ENCODE results near the gene IL3RA. TPM values are rescaled to one million over a fixed set of nuclear protein-coding genes. Genes with fewer than 3 reads are reported as not detected.

The IL3RA gene
- total and polyA plus RNA-seq, 7 donors = 1.5 to 8.3 (median 4.6) TPM

DNA sequence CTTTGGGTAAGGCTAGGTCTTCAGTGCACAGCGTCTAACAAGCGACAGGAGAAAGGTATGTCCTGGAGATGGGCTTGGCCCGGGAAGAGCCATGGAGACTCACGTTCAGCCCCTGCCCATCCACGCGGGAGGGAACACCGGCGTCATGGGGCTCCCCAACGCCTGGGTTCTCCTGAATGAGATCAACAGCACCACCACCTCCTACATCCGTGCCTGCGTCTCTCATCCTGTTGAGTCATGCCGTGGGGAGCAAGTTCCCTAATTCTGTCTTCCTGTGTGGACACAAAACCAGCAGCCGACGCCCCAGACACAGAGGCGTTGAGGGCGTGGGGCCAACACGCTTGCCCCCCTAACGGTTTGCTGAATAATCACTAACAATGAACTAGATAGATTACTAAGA lies 20.1 kb upstream of the IL3RA start:
- Histone ChIP-seq H3K36me3 (ENCODE audit: insufficient read depth in 1 of 2, low read depth in 1 of 2) (no peaks in the 10 kb centered on the region), H3K27ac (no peak overlapping the region), H3K9me3 (no peaks in the 10 kb centered on the region), H3K4me1 (no peaks in the 10 kb centered on the region), H3K4me3 (no peak overlapping the region), H3K27me3 (ENCODE audit: insufficient read depth in 3 of 3, low read length in 2 of 3) (no peaks in the 10 kb centered on the region)
- intact Hi-C loops (cut with DNase I) = no loop called here
- DNase-seq (peak; percentile 56 to 75), ATAC-seq (peak in 3 of 4 donors; percentile 23 to 37 (median 35))
- TF ChIP-seq, protein P1, sequence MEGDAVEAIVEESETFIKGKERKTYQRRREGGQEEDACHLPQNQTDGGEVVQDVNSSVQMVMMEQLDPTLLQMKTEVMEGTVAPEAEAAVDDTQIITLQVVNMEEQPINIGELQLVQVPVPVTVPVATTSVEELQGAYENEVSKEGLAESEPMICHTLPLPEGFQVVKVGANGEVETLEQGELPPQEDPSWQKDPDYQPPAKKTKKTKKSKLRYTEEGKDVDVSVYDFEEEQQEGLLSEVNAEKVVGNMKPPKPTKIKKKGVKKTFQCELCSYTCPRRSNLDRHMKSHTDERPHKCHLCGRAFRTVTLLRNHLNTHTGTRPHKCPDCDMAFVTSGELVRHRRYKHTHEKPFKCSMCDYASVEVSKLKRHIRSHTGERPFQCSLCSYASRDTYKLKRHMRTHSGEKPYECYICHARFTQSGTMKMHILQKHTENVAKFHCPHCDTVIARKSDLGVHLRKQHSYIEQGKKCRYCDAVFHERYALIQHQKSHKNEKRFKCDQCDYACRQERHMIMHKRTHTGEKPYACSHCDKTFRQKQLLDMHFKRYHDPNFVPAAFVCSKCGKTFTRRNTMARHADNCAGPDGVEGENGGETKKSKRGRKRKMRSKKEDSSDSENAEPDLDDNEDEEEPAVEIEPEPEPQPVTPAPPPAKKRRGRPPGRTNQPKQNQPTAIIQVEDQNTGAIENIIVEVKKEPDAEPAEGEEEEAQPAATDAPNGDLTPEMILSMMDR (IDR thresholded peaks at IDR 0.05) = no peak
- 67 to 76% (median 73%) methylated on average over 18 of the region's 18 CpGs for WGBS, 3 donors

DNA sequence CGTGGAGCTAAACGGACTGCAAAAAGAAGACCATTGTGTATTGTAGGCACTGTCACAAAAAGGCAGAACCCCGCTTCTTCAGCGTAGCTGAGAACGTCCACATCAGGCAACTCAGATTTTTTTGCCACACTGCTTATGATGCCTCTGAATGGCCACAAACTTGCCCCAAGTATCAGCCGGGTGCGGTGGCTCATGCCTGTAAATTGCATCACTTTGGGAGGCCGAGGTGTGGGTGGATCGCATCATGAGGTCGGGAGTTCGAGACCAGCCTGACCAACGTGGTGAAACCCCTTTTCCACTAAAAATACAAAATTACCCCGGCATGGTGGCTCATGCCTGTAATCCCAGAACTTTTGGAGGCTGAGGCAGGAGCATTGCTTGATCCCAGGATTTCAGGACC lies 14.9 kb upstream of the IL3RA start:
- Histone ChIP-seq H3K27ac (no peak overlapping the region), H3K4me3 (no peak overlapping the region), H3K9me3 (no peaks in the 10 kb centered on the region), H3K4me1 (no peaks in the 10 kb centered on the region), H3K36me3 (ENCODE audit: insufficient read depth in 1 of 2, low read depth in 1 of 2) (no peaks in the 10 kb centered on the region), H3K27me3 (ENCODE audit: insufficient read depth in 3 of 3, low read length in 2 of 3) (peaks cover 0 to 3% (median 0%) of the 10 kb centered on the region in 3 donors)
- DNase-seq (no peak), ATAC-seq (no peak)
- 70 to 76% (median 74%) methylated on average over 13 of the region's 13 CpGs for WGBS, 3 donors
- intact Hi-C loops (cut with DNase I) = no loop called here
- TF ChIP-seq, protein P1 (IDR thresholded peaks at IDR 0.05) = no peak

DNA sequence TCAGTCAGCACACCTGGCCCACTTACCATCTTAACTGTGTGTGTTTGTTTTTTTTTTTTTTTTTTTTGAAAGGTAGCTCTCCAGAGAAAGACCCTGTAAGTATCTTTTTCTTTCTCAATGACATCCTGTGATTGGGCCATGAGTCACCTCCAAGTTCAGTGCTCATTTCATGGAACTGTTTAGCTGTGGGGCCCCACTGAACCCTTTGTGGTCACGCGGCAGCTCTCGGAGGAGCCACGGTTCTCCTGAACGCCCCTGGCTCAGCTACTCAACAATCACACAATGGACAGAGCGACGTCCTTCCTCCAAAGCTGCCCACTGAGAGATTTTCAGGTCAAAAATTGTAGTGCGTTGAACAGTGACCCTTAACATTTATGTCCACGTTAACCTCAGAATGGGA lies 14.2 kb upstream of the IL3RA start:
- TF ChIP-seq, protein P1 (IDR thresholded peaks at IDR 0.05) = no peak
- 78 to 80% (median 79%) methylated on average over 9 of the region's 9 CpGs for WGBS, 3 donors
- no peak overlapping the region for H3K4me3 ChIP-seq
- H3K27ac ChIP-seq = no peak overlapping the region
- ATAC-seq (no peak), DNase-seq (no peak)
- H3K4me1 ChIP-seq = no peaks in the 10 kb centered on the region
- H3K27me3 ChIP-seq (ENCODE audit: insufficient read depth in 3 of 3, low read length in 2 of 3) = peaks cover 0 to 3% (median 0%) of the 10 kb centered on the region in 3 donors
- intact Hi-C loops (cut with DNase I) = no loop called here
- H3K36me3 ChIP-seq (ENCODE audit: insufficient read depth in 1 of 2, low read depth in 1 of 2) = no peaks in the 10 kb centered on the region
- no peaks in the 10 kb centered on the region for H3K9me3 ChIP-seq

DNA sequence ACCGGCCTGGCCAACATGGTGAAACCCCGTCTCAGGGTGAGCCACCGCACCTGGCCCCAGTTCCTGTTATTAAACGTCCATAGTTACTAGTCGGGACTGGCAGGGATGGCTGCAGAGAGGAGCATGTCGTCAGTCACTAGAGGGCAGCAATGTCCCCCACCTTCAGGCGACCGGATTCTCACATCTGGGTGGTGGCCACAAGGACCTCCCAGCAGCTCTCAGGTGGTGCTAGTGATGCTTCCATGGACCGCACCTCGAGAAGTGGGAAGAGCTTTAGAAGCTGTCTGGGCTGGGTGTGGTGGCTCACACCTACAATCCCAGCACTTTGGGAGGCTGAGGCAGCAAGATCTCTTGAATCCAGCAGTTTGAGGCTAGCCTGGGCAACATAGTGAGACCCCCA lies 13.3 kb upstream of the IL3RA start:
- H3K27me3 ChIP-seq (ENCODE audit: insufficient read depth in 3 of 3, low read length in 2 of 3) = peaks cover 0 to 3% (median 0%) of the 10 kb centered on the region in 3 donors
- intact Hi-C loops (cut with DNase I) = no loop called here
- TF ChIP-seq, protein P1 (IDR thresholded peaks at IDR 0.05) = peak; percentile 13
- H3K9me3 ChIP-seq = no peaks in the 10 kb centered on the region
- WGBS, 3 donors = 14 to 16% (median 14%) methylated on average over 10 of the region's 10 CpGs
- no peak overlapping the region for H3K27ac ChIP-seq
- no peak overlapping the region for H3K4me3 ChIP-seq
- ATAC-seq (no peak), DNase-seq (peak in 1 of 2 donors; percentile 36)
- no peaks in the 10 kb centered on the region for H3K36me3 ChIP-seq (ENCODE audit: insufficient read depth in 1 of 2, low read depth in 1 of 2)
- H3K4me1 ChIP-seq = no peaks in the 10 kb centered on the region

DNA sequence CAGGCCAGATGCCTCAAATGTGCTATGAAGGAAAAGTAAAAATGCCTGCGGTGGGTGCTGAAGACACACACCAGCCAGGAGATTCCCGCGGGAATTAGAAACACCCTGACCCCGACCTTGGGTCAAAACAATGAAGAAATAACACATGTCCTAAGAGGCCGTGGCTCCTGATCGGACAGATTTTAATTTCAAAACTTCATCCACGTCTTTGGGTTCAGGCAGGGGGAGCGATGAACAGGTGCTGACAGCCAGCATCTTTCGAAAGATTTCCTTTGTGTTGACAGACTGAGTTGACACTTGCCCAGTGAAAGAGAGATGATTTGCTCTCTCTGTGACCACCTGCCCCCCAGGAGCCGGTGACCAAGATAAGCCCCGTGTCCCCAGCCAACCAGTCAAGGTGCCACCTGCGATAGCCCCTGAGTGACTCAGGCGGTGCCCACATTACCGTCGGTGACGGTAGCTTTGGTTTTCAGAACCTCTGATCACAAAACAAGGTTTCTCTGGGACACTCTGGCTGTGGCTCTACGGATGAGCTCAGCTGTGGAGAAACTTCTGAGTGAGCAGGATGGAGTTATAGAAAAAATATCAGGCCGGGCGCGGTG lies 11.0 kb upstream of the IL3RA start:
- Histone ChIP-seq H3K36me3 (ENCODE audit: insufficient read depth in 1 of 2, low read depth in 1 of 2) (no peaks in the 10 kb centered on the region), H3K4me1 (no peaks in the 10 kb centered on the region), H3K4me3 (no peak overlapping the region), H3K9me3 (no peaks in the 10 kb centered on the region), H3K27ac (no peak overlapping the region), H3K27me3 (ENCODE audit: insufficient read depth in 3 of 3, low read length in 2 of 3) (peaks cover 0 to 3% (median 2%) of the 10 kb centered on the region in 3 donors)
- TF ChIP-seq, protein P1 (IDR thresholded peaks at IDR 0.05) = no peak
- WGBS, 3 donors = 50 to 55% (median 53%) methylated on average over 20 of the region's 20 CpGs
- intact Hi-C loops (cut with DNase I) = no loop called here
- ATAC-seq (no peak), DNase-seq (no peak)

All from psoas muscle (tissue), 8 donors.